GM23248 (cell line): ENCODE measurements around the gene MED12L. TPM values are rescaled to one million over a fixed set of nuclear protein-coding genes. Genes with fewer than 3 reads are reported as not detected.

Source experiments
- DNase-seq: peaks from one replicate; pipeline ENCODE4 v3.0.0-alpha.2; 2015
- H2AFZ ChIP-seq: fragments of 200-600 bp; sonication (generic); 2 replicates; pipeline ENCODE4 v1.6.1; 2016; ENCODE audit warnings: antibody characterized with exemption
- H3F3A ChIP-seq: fragments of 200-600 bp; sonication (generic); 2 replicates; pipeline ENCODE4 v1.6.1; 2016; ENCODE audit warnings: mild to moderate bottlenecking, antibody characterized with exemption, mixed run types; ENCODE audit not compliant: insufficient read depth
- H3K27ac ChIP-seq: fragments of 200-600 bp; sonication (generic); 2 replicates; pipeline ENCODE4 v1.5.1; 2016; ENCODE audit warnings: mild to moderate bottlenecking
- H3K27me3 ChIP-seq: fragments of 200-600 bp; sonication (generic); replicated peaks from 2 replicates; pipeline ENCODE4 v1.6.1; 2016; ENCODE audit warnings: mild to moderate bottlenecking; ENCODE audit not compliant: insufficient read depth
- H3K36me3 ChIP-seq: fragments of 200-600 bp; sonication (generic); 2 replicates; pipeline ENCODE4 v1.6.1; 2016; ENCODE audit warnings: low read depth, mild to moderate bottlenecking
- H3K4me1 ChIP-seq: fragments of 200-600 bp; sonication (generic); 2 replicates; pipeline ENCODE4 v1.6.1; 2016; ENCODE audit warnings: mild to moderate bottlenecking; ENCODE audit not compliant: insufficient read depth
- H3K4me2 ChIP-seq: fragments of 200-600 bp; sonication (generic); one replicate; pipeline ENCODE4 v1.6.1; 2016; ENCODE audit warnings: mild to moderate bottlenecking; ENCODE audit not compliant: unreplicated experiment
- H3K4me3 ChIP-seq: fragments of 200-600 bp; sonication (generic); 2 replicates; pipeline ENCODE4 v1.5.1; 2016; ENCODE audit warnings: mild to moderate bottlenecking
- H3K79me2 ChIP-seq: fragments of 200-600 bp; sonication (generic); 2 replicates; pipeline ENCODE4 v1.6.1; 2016; ENCODE audit warnings: mild to moderate bottlenecking; ENCODE audit not compliant: insufficient read depth
- H3K9ac ChIP-seq: fragments of 200-600 bp; sonication (generic); 2 replicates; pipeline ENCODE4 v1.6.1; 2016; ENCODE audit warnings: mild to moderate bottlenecking
- H3K9me2 ChIP-seq: fragments of 200-600 bp; sonication (generic); 2 replicates; pipeline ENCODE4 v1.6.1; 2016; ENCODE audit warnings: mixed run types, mild to moderate bottlenecking, moderate library complexity; ENCODE audit not compliant: insufficient read depth
- H3K9me3 ChIP-seq: fragments of 200-600 bp; sonication (generic); one replicate; pipeline ENCODE4 v1.6.1; 2017; ENCODE audit warnings: low read depth
- H4K20me1 ChIP-seq: fragments of 200-600 bp; sonication (generic); 2 replicates; pipeline ENCODE4 v1.6.0; 2016; ENCODE audit not compliant: insufficient read depth
- EZH2 ChIP-seq: fragments of 200-600 bp; sonication (generic); IDR thresholded peaks from 2 replicates; pipeline ENCODE4 v1.6.1; 2018; ENCODE audit warnings: antibody characterized with exemption, mild to moderate bottlenecking; ENCODE audit not compliant: insufficient read depth, poor library complexity, severe bottlenecking
- EZH2phosphoT487 ChIP-seq: fragments of 200-600 bp; sonication (generic); IDR thresholded peaks from 2 replicates; pipeline ENCODE4 v1.6.1; 2018; ENCODE audit warnings: antibody characterized with exemption, moderate library complexity, mild to moderate bottlenecking, low read depth; ENCODE audit not compliant: insufficient read depth
- WGBS, 2 experiments: methylation state at CpG; one replicate each; pipeline ENCODE4 v1.1.6; 2015 to 2017; ENCODE audit warnings: low lambda C conversion rate in 2 of 2, low coverage in 1 of 2; ENCODE audit errors: missing lambda C conversion rate in 2 of 2; 5-methylcytosine and 5-hydroxymethylcytosine counted together
- in situ Hi-C: fragments of 300-500 bp; cut with MboI; formaldehyde crosslinking; loops from 2 replicates; pipeline ENCODE4 v1.15.0; 2020
- polyA plus RNA-seq: library from polyadenylated mRNA; unstranded; fragments of >200 nt; fragmentation: Nextera tagmentation; extraction: Ambion mirVana; gene quantifications from 2 replicates; pipeline ENCODE4 v1.2.1, GENCODE V29; 2016
- total RNA-seq: library from RNA; depleted of rRNA; stranded (reverse); fragments of >200 nt; shearing (Covaris generic); gene quantifications from 2 replicates; pipeline ENCODE4 v1.2.3, GENCODE V29; 2014

MED12L gene
- total and polyA plus RNA-seq, 2 experiments from 2014 or later, result 0.13 to 0.32 TPM

GRCh38 chr3:151297429-151297828 is 212.0 kb downstream of the MED12L start:
- H3K9ac ChIP-seq, result no peak overlapping the region
- H3F3A ChIP-seq, result peaks cover 6% of the 10 kb centered on the region
- peaks cover 13% of the 10 kb centered on the region for H3K4me1 ChIP-seq
- H3K9me3 ChIP-seq, result no peaks in the 10 kb centered on the region
- TF ChIP-seq EZH2phosphoT487 (no peak), EZH2 (no peak)
- in situ Hi-C loops, result loop anchor here (10.0 kb wide), 3 partner anchors 357 to 617 kb away; no protein-coding TSS in a partner anchor
- no peaks in the 10 kb centered on the region for H3K79me2 ChIP-seq
- no peak overlapping the region for H2AFZ ChIP-seq
- WGBS, 2 experiments, result 71 to 73% methylated on average over 2 of the region's 2 CpGs
- no peaks in the 10 kb centered on the region for H3K9me2 ChIP-seq
- DNase-seq, result no peak
- H4K20me1 ChIP-seq, result no peaks in the 10 kb centered on the region
- H3K36me3 ChIP-seq, result no peaks in the 10 kb centered on the region
- H3K4me2 ChIP-seq, result no peak overlapping the region
- H3K27ac ChIP-seq, result no peak overlapping the region
- H3K4me3 ChIP-seq, result no peak overlapping the region
- H3K27me3 ChIP-seq, result no peaks in the 10 kb centered on the region

GRCh38 chr3:151299006-151299405 is 213.5 kb downstream of the MED12L start:
- H3K9ac ChIP-seq, result no peak overlapping the region
- no peak overlapping the region for H3K4me2 ChIP-seq
- H3K79me2 ChIP-seq, result no peaks in the 10 kb centered on the region
- no peaks in the 10 kb centered on the region for H4K20me1 ChIP-seq
- H3K27ac ChIP-seq, result no peak overlapping the region
- DNase-seq, result no peak
- in situ Hi-C loops, result loop anchor here (10.0 kb wide), 3 partner anchors 356 to 616 kb away; no protein-coding TSS in a partner anchor
- H3K27me3 ChIP-seq, result no peaks in the 10 kb centered on the region
- 88 to 89% methylated on average over 2 of the region's 2 CpGs for WGBS, 2 experiments
- H3K9me2 ChIP-seq, result no peaks in the 10 kb centered on the region
- H3K4me1 ChIP-seq, result peaks cover 19% of the 10 kb centered on the region
- H3K36me3 ChIP-seq, result no peaks in the 10 kb centered on the region
- H2AFZ ChIP-seq, result no peak overlapping the region
- H3F3A ChIP-seq, result peaks cover 6% of the 10 kb centered on the region
- TF ChIP-seq EZH2phosphoT487 (no peak), EZH2 (no peak)
- H3K9me3 ChIP-seq, result no peaks in the 10 kb centered on the region
- H3K4me3 ChIP-seq, result no peak overlapping the region

- Histone ChIP-seq H3K9ac (no peak overlapping the region), H3K9me3 (no peaks in the 10 kb centered on the region), H4K20me1 (no peaks in the 10 kb centered on the region), H3F3A (peaks cover 9% of the 10 kb centered on the region), H2AFZ (no peak overlapping the region), H3K4me3 (no peak overlapping the region), H3K79me2 (no peaks in the 10 kb centered on the region), H3K4me2 (no peak overlapping the region), H3K36me3 (no peaks in the 10 kb centered on the region), H3K27me3 (no peaks in the 10 kb centered on the region), H3K27ac (no peak overlapping the region), H3K4me1 (peaks cover 31% of the 10 kb centered on the region), H3K9me2 (no peaks in the 10 kb centered on the region)
- no peak for DNase-seq
- 91 to 92% methylated on average over 1 of the region's 1 CpG for WGBS, 2 experiments
- in situ Hi-C loops, result no loop called here
- no peak for TF ChIP-seq EZH2
- no peak for TF ChIP-seq EZH2phosphoT487
Observed at GRCh38 chr3:151300539-151300938, 215.1 kb downstream of the MED12L start.

GRCh38 chr3:151301787-151302186 is 216.3 kb downstream of the MED12L start:
- Histone ChIP-seq H3K27me3 (no peaks in the 10 kb centered on the region), H3K9ac (no peak overlapping the region), H3K79me2 (no peaks in the 10 kb centered on the region), H4K20me1 (no peaks in the 10 kb centered on the region), H3K27ac (no peak overlapping the region), H3K4me2 (peak overlapping the region; percentile 39), H3K9me3 (no peaks in the 10 kb centered on the region), H3K4me3 (no peak overlapping the region), H3K36me3 (no peaks in the 10 kb centered on the region), H3K4me1 (peaks cover 43% of the 10 kb centered on the region), H2AFZ (no peak overlapping the region), H3K9me2 (no peaks in the 10 kb centered on the region), H3F3A (peaks cover 21% of the 10 kb centered on the region)
- TF ChIP-seq EZH2phosphoT487 (0 out of 2 replicates have a peak, but pooled peaks have one; percentile 51), EZH2 (no peak)
- in situ Hi-C loops, result no loop called here
- WGBS, 2 experiments, result 29 to 41% methylated on average over 3 of the region's 3 CpGs
- DNase-seq, result peak; percentile 88

- Histone ChIP-seq H3K27me3 (no peaks in the 10 kb centered on the region), H2AFZ (no peak overlapping the region), H3K9me2 (no peaks in the 10 kb centered on the region), H3K27ac (no peak overlapping the region), H3K4me1 (peaks cover 63% of the 10 kb centered on the region), H3K79me2 (no peaks in the 10 kb centered on the region), H3F3A (peaks cover 32% of the 10 kb centered on the region), H3K4me3 (no peak overlapping the region), H3K4me2 (no peak overlapping the region), H3K9me3 (no peaks in the 10 kb centered on the region), H4K20me1 (no peaks in the 10 kb centered on the region), H3K9ac (no peak overlapping the region), H3K36me3 (no peaks in the 10 kb centered on the region)
- TF ChIP-seq EZH2 (no peak), EZH2phosphoT487 (no peak)
- DNase-seq, result no peak
- in situ Hi-C loops, result no loop called here
- WGBS, 2 experiments, result 77 to 78% methylated on average over 2 of the region's 2 CpGs
Observed at GRCh38 chr3:151303751-151304150, 218.3 kb downstream of the MED12L start.
